ENCODE measurements around the gene SEH1L. TPM values are rescaled to one million over a fixed set of nuclear protein-coding genes. Genes with fewer than 3 reads are reported as not detected.
A peak's percentile ranks its signal among the peaks of the same experiment; 100 is the strongest.

The SEH1L gene
- total and polyA plus RNA-seq, 10 of the 15 experiments (the other 5 are each of a cell fraction or from before 2014, with no cell fraction given), result 27.5 to 109 (median 52.8) TPM

- no peak for TF ChIP-seq SIN3A (IDR thresholded peaks at IDR 0.05; ENCODE audit: low read depth, low read length)
- no peak for TF ChIP-seq SPI1 (IDR thresholded peaks at IDR 0.05; ENCODE audit: borderline replicate concordance, insufficient read depth, low read depth, low read length)
- TF ChIP-seq PML (IDR thresholded peaks at IDR 0.05; ENCODE audit: low read length), result peak; percentile 40; the same call in 1 of the 2 replicates
- TF ChIP-seq TCF7 (IDR thresholded peaks at IDR 0.05; ENCODE audit: borderline replicate concordance), result no peak
- TF ChIP-seq, protein P1, sequence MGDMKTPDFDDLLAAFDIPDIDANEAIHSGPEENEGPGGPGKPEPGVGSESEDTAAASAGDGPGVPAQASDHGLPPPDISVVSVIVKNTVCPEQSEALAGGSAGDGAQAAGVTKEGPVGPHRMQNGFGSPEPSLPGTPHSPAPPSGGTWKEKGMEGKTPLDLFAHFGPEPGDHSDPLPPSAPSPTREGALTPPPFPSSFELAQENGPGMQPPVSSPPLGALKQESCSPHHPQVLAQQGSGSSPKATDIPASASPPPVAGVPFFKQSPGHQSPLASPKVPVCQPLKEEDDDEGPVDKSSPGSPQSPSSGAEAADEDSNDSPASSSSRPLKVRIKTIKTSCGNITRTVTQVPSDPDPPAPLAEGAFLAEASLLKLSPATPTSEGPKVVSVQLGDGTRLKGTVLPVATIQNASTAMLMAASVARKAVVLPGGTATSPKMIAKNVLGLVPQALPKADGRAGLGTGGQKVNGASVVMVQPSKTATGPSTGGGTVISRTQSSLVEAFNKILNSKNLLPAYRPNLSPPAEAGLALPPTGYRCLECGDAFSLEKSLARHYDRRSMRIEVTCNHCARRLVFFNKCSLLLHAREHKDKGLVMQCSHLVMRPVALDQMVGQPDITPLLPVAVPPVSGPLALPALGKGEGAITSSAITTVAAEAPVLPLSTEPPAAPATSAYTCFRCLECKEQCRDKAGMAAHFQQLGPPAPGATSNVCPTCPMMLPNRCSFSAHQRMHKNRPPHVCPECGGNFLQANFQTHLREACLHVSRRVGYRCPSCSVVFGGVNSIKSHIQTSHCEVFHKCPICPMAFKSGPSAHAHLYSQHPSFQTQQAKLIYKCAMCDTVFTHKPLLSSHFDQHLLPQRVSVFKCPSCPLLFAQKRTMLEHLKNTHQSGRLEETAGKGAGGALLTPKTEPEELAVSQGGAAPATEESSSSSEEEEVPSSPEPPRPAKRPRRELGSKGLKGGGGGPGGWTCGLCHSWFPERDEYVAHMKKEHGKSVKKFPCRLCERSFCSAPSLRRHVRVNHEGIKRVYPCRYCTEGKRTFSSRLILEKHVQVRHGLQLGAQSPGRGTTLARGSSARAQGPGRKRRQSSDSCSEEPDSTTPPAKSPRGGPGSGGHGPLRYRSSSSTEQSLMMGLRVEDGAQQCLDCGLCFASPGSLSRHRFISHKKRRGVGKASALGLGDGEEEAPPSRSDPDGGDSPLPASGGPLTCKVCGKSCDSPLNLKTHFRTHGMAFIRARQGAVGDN (IDR thresholded peaks at IDR 0.05), result no peak
- no peak for TF ChIP-seq SMARCA5 (IDR thresholded peaks at IDR 0.05)
- TF ChIP-seq MXI1 (IDR thresholded peaks at IDR 0.05; ENCODE audit: low read depth, low read length), result no peak
- no peak for TF ChIP-seq SMAD1 (IDR thresholded peaks at IDR 0.05; ENCODE audit: low read depth, partially characterized antibody)
- TF ChIP-seq GATAD2B (conservative IDR thresholded peaks at IDR 0.05; ENCODE audit: low read depth), result no peak
- no peak for TF ChIP-seq LARP7 (IDR thresholded peaks at IDR 0.05)
- no peak for TF ChIP-seq MEF2B (IDR thresholded peaks at IDR 0.05; ENCODE audit: partially characterized antibody, poor library complexity, severe bottlenecking)
- no peak for TF ChIP-seq YBX1 (IDR thresholded peaks at IDR 0.05)
- no peak for TF ChIP-seq ZSCAN29 (IDR thresholded peaks at IDR 0.05)
- TF ChIP-seq E4F1 (IDR thresholded peaks at IDR 0.05; ENCODE audit: borderline replicate concordance, partially characterized antibody), result no peak
- TF ChIP-seq CBFB (IDR thresholded peaks at IDR 0.05; ENCODE audit: low read depth), result no peak
- TF ChIP-seq ZZZ3 (IDR thresholded peaks at IDR 0.05; ENCODE audit: control insufficient read depth, insufficient read length, low read depth), result no peak
- no peak for TF ChIP-seq FOS (IDR thresholded peaks at IDR 0.05; ENCODE audit: borderline replicate concordance, extremely low read depth, insufficient read length)
- TF ChIP-seq, protein P2, sequence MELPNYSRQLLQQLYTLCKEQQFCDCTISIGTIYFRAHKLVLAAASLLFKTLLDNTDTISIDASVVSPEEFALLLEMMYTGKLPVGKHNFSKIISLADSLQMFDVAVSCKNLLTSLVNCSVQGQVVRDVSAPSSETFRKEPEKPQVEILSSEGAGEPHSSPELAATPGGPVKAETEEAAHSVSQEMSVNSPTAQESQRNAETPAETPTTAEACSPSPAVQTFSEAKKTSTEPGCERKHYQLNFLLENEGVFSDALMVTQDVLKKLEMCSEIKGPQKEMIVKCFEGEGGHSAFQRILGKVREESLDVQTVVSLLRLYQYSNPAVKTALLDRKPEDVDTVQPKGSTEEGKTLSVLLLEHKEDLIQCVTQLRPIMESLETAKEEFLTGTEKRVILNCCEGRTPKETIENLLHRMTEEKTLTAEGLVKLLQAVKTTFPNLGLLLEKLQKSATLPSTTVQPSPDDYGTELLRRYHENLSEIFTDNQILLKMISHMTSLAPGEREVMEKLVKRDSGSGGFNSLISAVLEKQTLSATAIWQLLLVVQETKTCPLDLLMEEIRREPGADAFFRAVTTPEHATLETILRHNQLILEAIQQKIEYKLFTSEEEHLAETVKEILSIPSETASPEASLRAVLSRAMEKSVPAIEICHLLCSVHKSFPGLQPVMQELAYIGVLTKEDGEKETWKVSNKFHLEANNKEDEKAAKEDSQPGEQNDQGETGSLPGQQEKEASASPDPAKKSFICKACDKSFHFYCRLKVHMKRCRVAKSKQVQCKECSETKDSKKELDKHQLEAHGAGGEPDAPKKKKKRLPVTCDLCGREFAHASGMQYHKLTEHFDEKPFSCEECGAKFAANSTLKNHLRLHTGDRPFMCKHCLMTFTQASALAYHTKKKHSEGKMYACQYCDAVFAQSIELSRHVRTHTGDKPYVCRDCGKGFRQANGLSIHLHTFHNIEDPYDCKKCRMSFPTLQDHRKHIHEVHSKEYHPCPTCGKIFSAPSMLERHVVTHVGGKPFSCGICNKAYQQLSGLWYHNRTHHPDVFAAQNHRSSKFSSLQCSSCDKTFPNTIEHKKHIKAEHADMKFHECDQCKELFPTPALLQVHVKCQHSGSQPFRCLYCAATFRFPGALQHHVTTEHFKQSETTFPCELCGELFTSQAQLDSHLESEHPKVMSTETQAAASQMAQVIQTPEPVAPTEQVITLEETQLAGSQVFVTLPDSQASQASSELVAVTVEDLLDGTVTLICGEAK (IDR thresholded peaks at IDR 0.05; ENCODE audit: borderline replicate concordance), result no peak
- TF ChIP-seq CBX3 (IDR thresholded peaks at IDR 0.05; ENCODE audit: borderline replicate concordance, low read depth), result no peak
- peak; percentile 58; the same call in 1 of the 2 replicates for TF ChIP-seq FOXM1 (IDR thresholded peaks at IDR 0.05; ENCODE audit: low read depth, low read length)
- TF ChIP-seq CREM (IDR thresholded peaks at IDR 0.05; ENCODE audit: low read depth), result no peak
Observed at GRCh38 chr18:12998332-12999060, 50.7 kb downstream of the SEH1L start (continued).
